GM12878 (cell line): ENCODE results near the gene FHL5. TPM values are rescaled to one million over a fixed set of nuclear protein-coding genes. Genes with fewer than 3 reads are reported as not detected.

Experiments
- ATAC-seq: fragments of 200-7000 bp; cut with Tn5 transposase; 3 replicates; pipeline ENCODE4 v1.9.1; 2020; ENCODE audit warnings: mild to moderate bottlenecking, moderate library complexity
- BruUV-seq: library from RNA; stranded (reverse); fragments of 400-500 nt; replicated peaks from 2 replicates; lab custom pipeline; 2021; lab: Mats Ljungman, UMichigan
- CTCF ChIA-PET: fragments of 300-600 bp; sonication (Branson Sonifier 250); formaldehyde crosslinking; extraction: SDS; loops from one replicate; lab custom pipeline; 2021; ENCODE audit warnings: inconsistent platforms; lab: Yijun Ruan, JAX
- POLR2A ChIA-PET: fragments of 350-600 bp; formaldehyde crosslinking; extraction: SDS; loops from one replicate; lab custom pipeline; 2021; ENCODE audit warnings: inconsistent platforms; lab: Charles Lee
- RAD21 ChIA-PET: fragments of 300-600 bp; sonication (Branson Sonifier 250); formaldehyde crosslinking; loops from one replicate; lab custom pipeline; 2023; ENCODE audit warnings: antibody characterized with exemption; ENCODE audit not compliant: unreplicated experiment; lab: Charles Lee
- SMC1A ChIA-PET: fragments of 300-600 bp; sonication (Branson Sonifier 250); formaldehyde crosslinking; loops from one replicate; lab custom pipeline; 2023; ENCODE audit not compliant: unreplicated experiment, uncharacterized antibody; lab: Charles Lee
- DNase-seq: peaks from one replicate; pipeline ENCODE4 v3.0.0-alpha.2; 2011; ENCODE audit warnings: low read depth, low spot score
- FAIRE-seq: peaks from 3 replicates; lab custom pipeline; 2011; peaks lifted over from hg19 to GRCh38; lab: Jason Lieb, UNC
- H2AFZ ChIP-seq: 2 replicates; pipeline ENCODE4 v1.6.0; 2011; ENCODE audit warnings: low read depth, low read length, control low read depth; ENCODE audit not compliant: control insufficient read depth
- H3K27ac ChIP-seq: 2 replicates; pipeline ENCODE4 v1.5.1; 2011; ENCODE audit warnings: control low read depth; ENCODE audit not compliant: control insufficient read depth, insufficient read depth
- H3K27me3 ChIP-seq, 2 experiments: replicated peaks in 1 of 2; 2 replicates each; pipeline versions ENCODE4 v1.6.0 to v1.6.1; 2011; ENCODE audit warnings: low read length in 1 of 2; ENCODE audit not compliant: control insufficient read depth in 2 of 2, insufficient read depth in 2 of 2
- H3K36me3 ChIP-seq, 2 experiments: 2 replicates each; pipeline ENCODE4 v1.5.1; 2011; ENCODE audit warnings: low read length in 1 of 2; ENCODE audit not compliant: control insufficient read depth in 2 of 2, insufficient read depth in 2 of 2
- H3K4me1 ChIP-seq: 2 replicates; pipeline ENCODE4 v1.6.1; 2011; ENCODE audit warnings: mild to moderate bottlenecking, low read length, moderate library complexity, mixed read lengths; ENCODE audit not compliant: control insufficient read depth, insufficient read depth
- H3K4me2 ChIP-seq: 2 replicates; pipeline ENCODE4 v1.6.0; 2011; ENCODE audit warnings: control low read depth; ENCODE audit not compliant: control insufficient read depth, insufficient read depth
- H3K4me3 ChIP-seq: fragments of 200-600 bp; sonication (generic); 2 replicates; pipeline ENCODE4 v1.5.1; 2016
- H3K79me2 ChIP-seq: 2 replicates; pipeline ENCODE4 v1.6.0; 2011; ENCODE audit warnings: low read length; ENCODE audit not compliant: control insufficient read depth, insufficient read depth
- H3K9ac ChIP-seq: 2 replicates; pipeline ENCODE4 v1.8.0; 2011; ENCODE audit warnings: low read length, control low read depth, mixed read lengths; ENCODE audit not compliant: control insufficient read depth, insufficient read depth
- H3K9me3 ChIP-seq: replicated peaks from 3 replicates; pipeline ENCODE4 v1.5.1; 2011; ENCODE audit warnings: mild to moderate bottlenecking, low read length; ENCODE audit not compliant: control insufficient read depth, insufficient read depth
- H4K20me1 ChIP-seq: 2 replicates; pipeline ENCODE4 v1.6.0; 2011; ENCODE audit not compliant: control insufficient read depth, insufficient read depth
- BMI1 ChIP-seq: fragments of 450-650 bp; IDR thresholded peaks from 2 replicates; pipeline ENCODE4 v1.6.1; 2016; ENCODE audit warnings: mild to moderate bottlenecking, moderate library complexity, borderline replicate concordance
- SMARCA5 ChIP-seq: fragments of 450-650 bp; IDR thresholded peaks from 2 replicates; pipeline ENCODE4 v1.6.1; 2017; ENCODE audit warnings: mild to moderate bottlenecking
- SRF ChIP-seq, 2 experiments: IDR thresholded peaks; 2 replicates each; pipeline ENCODE4 v1.6.1; 2011; ENCODE audit warnings: low read depth in 2 of 2, low read length in 2 of 2, mild to moderate bottlenecking in 1 of 2, moderate library complexity in 1 of 2
- ZNF622 ChIP-seq: fragments of 450-650 bp; IDR thresholded peaks from 2 replicates; pipeline ENCODE4 v1.6.1; 2017; ENCODE audit warnings: mild to moderate bottlenecking, inconsistent platforms
- WGBS: methylation state at CpG from one replicate; pipeline ENCODE4 v1.1.6; 2016; ENCODE audit warnings: low lambda C conversion rate; ENCODE audit not compliant: insufficient replicate concordance, insufficient coverage; ENCODE audit errors: missing lambda C conversion rate; 5-methylcytosine and 5-hydroxymethylcytosine counted together
- in situ Hi-C: fragments of 300-500 bp; cut with MboI; formaldehyde crosslinking; loops from 9 replicates; pipeline ENCODE4 v1.14.3; 2018; ENCODE audit warnings: mixed read lengths
- intact Hi-C: fragments of 100-400 bp; cut with micrococcal nuclease; formaldehyde crosslinking; loops from one replicate; pipeline ENCODE4 v1.14.2; 2022; ENCODE audit not compliant: unreplicated experiment
- polyA plus RNA-seq, 11 experiments: library from polyadenylated mRNA; depleted of rRNA in 4 of 11; unstranded in 6 of 11; stranded (reverse) in 5 of 11; fragments of >200 nt; fragmentation: Nextera tagmentation in 4 of 11; fragmentation: Illumina TruSeq in 1 of 11; extraction: Ambion mirVana in 4 of 11; extraction: Trizol in 1 of 11; gene quantifications; 1 replicate in 1 of 11; 2 replicates in 10 of 11; pipeline versions ENCODE4 v1.2.1 to v1.2.3, GENCODE V29; 2011 to 2016; ENCODE audit warnings: inconsistent platforms in 2 of 11, missing spikeins in 2 of 11, low read depth in 1 of 11
- total RNA-seq, 4 experiments: library from RNA; depleted of rRNA in 3 of 4; stranded (reverse); fragments of >200 nt in 3 of 4; fragmentation: Illumina TruSeq in 1 of 4; extraction: Trizol in 1 of 4; gene quantifications; 2 replicates each; pipeline versions ENCODE4 v1.2.1 to v1.2.3, GENCODE V29; 2013 to 2021
- TF ChIP-seq, protein P1 (sequence below): IDR thresholded peaks from 2 replicates; pipeline ENCODE4 v1.6.1; 2011; ENCODE audit warnings: borderline replicate concordance, low read depth, mild to moderate bottlenecking, moderate library complexity, low read length; ENCODE audit not compliant: insufficient read depth, poor library complexity, severe bottlenecking

Gene FHL5
- total and polyA plus RNA-seq, 10 of the 15 experiments (the other 5 are each of a cell fraction or from before 2014, with no cell fraction given): 0.16 TPM; not detected in 9

DNA sequence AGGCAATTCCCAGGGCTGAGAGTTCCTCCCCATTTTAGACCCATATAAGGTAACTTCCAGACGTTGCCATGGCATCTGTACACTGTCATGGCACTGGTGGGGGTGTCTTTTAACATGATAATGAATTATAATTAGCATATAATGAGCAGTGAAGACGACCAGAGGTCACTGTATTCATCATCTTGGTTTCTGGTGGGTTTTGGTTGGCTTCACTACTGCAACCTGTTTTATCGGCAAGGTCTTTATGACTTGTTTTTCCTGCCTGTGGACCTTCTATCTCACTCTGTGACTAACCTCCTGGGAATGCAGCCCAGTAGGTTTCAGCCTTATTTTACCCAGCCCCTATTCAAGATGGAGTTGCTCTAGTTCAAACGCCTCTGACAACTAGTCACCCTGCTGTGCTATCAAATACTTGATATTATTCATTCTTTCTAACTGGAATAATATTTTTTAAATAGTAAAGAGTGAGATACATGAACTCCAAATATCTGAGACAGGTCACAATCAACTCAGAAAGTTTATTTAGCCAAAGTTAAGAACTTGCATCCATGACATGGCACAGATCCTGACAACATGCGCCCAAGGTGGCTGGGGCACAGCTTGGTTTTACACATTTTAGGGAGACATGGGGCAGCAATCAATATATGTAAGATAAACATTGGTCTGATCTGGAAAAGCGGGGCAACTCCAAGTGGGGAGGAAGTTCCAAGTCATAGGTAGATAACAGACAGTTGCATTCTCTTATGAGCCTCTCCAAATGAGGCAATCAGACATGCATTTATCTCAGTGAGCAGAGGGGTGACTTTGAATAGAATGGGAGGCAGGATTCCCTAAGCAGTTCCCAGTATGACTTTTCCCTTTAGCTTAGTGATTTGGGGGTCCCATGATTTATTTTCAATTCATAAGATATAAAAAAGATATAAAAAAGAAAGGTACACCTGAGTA lies 42.5 kb upstream of the FHL5 start:
- peak overlapping the region; percentile 86; the same call in 1 of the 2 replicates for H2AFZ ChIP-seq
- peak overlapping the region; percentile 98 for H3K9ac ChIP-seq
- POLR2A ChIA-PET: no interaction called here
- DNase-seq (no peak), FAIRE-seq (peak; percentile 73), ATAC-seq (no peak)
- H3K4me1 ChIP-seq: no peaks in the 10 kb centered on the region
- peak overlapping the region; percentile 96 for H3K27ac ChIP-seq
- SMC1A ChIA-PET: interaction anchor here (0.7 to 2.0 kb wide), 4 partner anchors 11 to 402 kb away, joined by 3 to 14 read pairs (median 4); no protein-coding TSS in a partner anchor
- peak overlapping the region; percentile 95 for H3K4me2 ChIP-seq
- intact Hi-C loops: loop anchor here (5.0 kb wide), 2 partner anchors 92 to 943 kb away; partner anchors contain the start of gene MANEA
- 0 out of 4 replicates have a peak, but pooled peaks cover 0 to 3% of the 10 kb centered on the region in 2 experiments for H3K36me3 ChIP-seq
- in situ Hi-C loops: loop anchor here (10.0 kb wide), 3 partner anchors 374 to 946 kb away; partner anchors contain the start of genes MANEA and NDUFAF4
- no peaks in the 10 kb centered on the region for H4K20me1 ChIP-seq
- H3K9me3 ChIP-seq: no peaks in the 10 kb centered on the region
- H3K4me3 ChIP-seq: peak overlapping the region; percentile 91
- H3K27me3 ChIP-seq: no peaks in the 10 kb centered on the region
- TF ChIP-seq BMI1 (peak; percentile 57; the same call in 1 of the 2 replicates), ZNF622 (no peak), SMARCA5 (no peak), SRF (IDR thresholded peaks at IDR 0.05; ENCODE audit: low read depth in 2 of 2, low read length in 2 of 2) (peak; percentile 41 to 80; a peak in 3 of 4 replicates)
- TF ChIP-seq, protein P1, sequence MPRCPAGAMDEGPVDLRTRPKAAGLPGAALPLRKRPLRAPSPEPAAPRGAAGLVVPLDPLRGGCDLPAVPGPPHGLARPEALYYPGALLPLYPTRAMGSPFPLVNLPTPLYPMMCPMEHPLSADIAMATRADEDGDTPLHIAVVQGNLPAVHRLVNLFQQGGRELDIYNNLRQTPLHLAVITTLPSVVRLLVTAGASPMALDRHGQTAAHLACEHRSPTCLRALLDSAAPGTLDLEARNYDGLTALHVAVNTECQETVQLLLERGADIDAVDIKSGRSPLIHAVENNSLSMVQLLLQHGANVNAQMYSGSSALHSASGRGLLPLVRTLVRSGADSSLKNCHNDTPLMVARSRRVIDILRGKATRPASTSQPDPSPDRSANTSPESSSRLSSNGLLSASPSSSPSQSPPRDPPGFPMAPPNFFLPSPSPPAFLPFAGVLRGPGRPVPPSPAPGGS: no peak
- TSS peak; percentile 90 for BruUV-seq
- RAD21 ChIA-PET: interaction anchor here (1.0 kb wide), 1 partner anchor 84 kb away, joined by 3 read pairs; no protein-coding TSS in a partner anchor
- CTCF ChIA-PET: no interaction called here
- peaks cover 43% of the 10 kb centered on the region for H3K79me2 ChIP-seq
- WGBS: 29% methylated on average over 6 of the region's 6 CpGs
